Smooth muscle cell (in vitro differentiated cells): ENCODE data around the gene STAB2. TPM values are rescaled to one million over a fixed set of nuclear protein-coding genes. Genes with fewer than 3 reads are reported as not detected.

Experiments
- DNase-seq: peaks from one replicate; lab custom pipeline; 2025; ENCODE audit not compliant: unreplicated experiment; lab: John Stamatoyannopoulos, UW
- H2AFZ ChIP-seq: fragments of 200-600 bp; sonication (generic); 2 replicates; pipeline ENCODE4 v1.6.0; 2016; ENCODE audit warnings: antibody characterized with exemption, low read depth, mild to moderate bottlenecking
- H3F3A ChIP-seq: fragments of 200-600 bp; sonication (generic); 2 replicates; pipeline ENCODE4 v1.6.0; 2017; ENCODE audit warnings: antibody characterized with exemption, low read depth
- H3K27ac ChIP-seq: fragments of 200-600 bp; sonication (generic); 2 replicates; pipeline ENCODE4 v1.5.1; 2016; ENCODE audit warnings: low read depth, mild to moderate bottlenecking
- H3K27me3 ChIP-seq: fragments of 200-600 bp; sonication (generic); 2 replicates; pipeline ENCODE4 v1.6.1; 2016; ENCODE audit warnings: low read depth, mild to moderate bottlenecking
- H3K36me3 ChIP-seq: fragments of 200-600 bp; sonication (generic); 2 replicates; pipeline ENCODE4 v1.5.1; 2016; ENCODE audit warnings: low read depth
- H3K4me1 ChIP-seq: fragments of 200-600 bp; sonication (generic); 2 replicates; pipeline ENCODE4 v1.5.1; 2016; ENCODE audit warnings: low read depth
- H3K4me2 ChIP-seq: fragments of 200-600 bp; sonication (generic); 2 replicates; pipeline ENCODE4 v1.6.0; 2016; ENCODE audit warnings: mild to moderate bottlenecking
- H3K4me3 ChIP-seq: fragments of 200-600 bp; sonication (generic); 2 replicates; pipeline ENCODE4 v1.5.1; 2016; ENCODE audit warnings: mild to moderate bottlenecking
- H3K79me2 ChIP-seq: fragments of 200-600 bp; sonication (generic); 2 replicates; pipeline ENCODE4 v1.6.0; 2016; ENCODE audit warnings: low read depth, mild to moderate bottlenecking
- H3K9ac ChIP-seq: fragments of 200-600 bp; sonication (generic); 2 replicates; pipeline ENCODE4 v1.6.0; 2016; ENCODE audit warnings: low read depth
- H3K9me3 ChIP-seq: fragments of 200-600 bp; sonication (generic); replicated peaks from 2 replicates; pipeline ENCODE4 v1.5.1; 2016; ENCODE audit warnings: low read depth
- H4K20me1 ChIP-seq: fragments of 200-600 bp; sonication (generic); 2 replicates; pipeline ENCODE4 v1.6.0; 2016; ENCODE audit warnings: low read depth
- WGBS: methylation state at CpG from one replicate; pipeline ENCODE4 v1.1.7; 2016; ENCODE audit warnings: low lambda C conversion rate; 5-methylcytosine and 5-hydroxymethylcytosine counted together
- polyA plus RNA-seq: library from polyadenylated mRNA; unstranded; fragments of >200 nt; fragmentation: Nextera tagmentation; extraction: Ambion mirVana; gene quantifications from 2 replicates; pipeline ENCODE4 v1.2.1, GENCODE V29; 2016
- total RNA-seq: library from RNA; depleted of rRNA; stranded (reverse); fragments of >200 nt; gene quantifications from 2 replicates; pipeline ENCODE4 v1.2.3, GENCODE V29; 2014
- TF ChIP-seq, protein P1 (sequence below): fragments of 200-600 bp; sonication (generic); IDR thresholded peaks from 2 replicates; pipeline ENCODE4 v1.5.1; 2017; ENCODE audit warnings: borderline replicate concordance, mild to moderate bottlenecking, antibody characterized with exemption; ENCODE audit not compliant: insufficient read depth, poor library complexity, severe bottlenecking

Gene STAB2
- total and polyA plus RNA-seq, 2 experiments from 2014 or later, result not detected

DNA sequence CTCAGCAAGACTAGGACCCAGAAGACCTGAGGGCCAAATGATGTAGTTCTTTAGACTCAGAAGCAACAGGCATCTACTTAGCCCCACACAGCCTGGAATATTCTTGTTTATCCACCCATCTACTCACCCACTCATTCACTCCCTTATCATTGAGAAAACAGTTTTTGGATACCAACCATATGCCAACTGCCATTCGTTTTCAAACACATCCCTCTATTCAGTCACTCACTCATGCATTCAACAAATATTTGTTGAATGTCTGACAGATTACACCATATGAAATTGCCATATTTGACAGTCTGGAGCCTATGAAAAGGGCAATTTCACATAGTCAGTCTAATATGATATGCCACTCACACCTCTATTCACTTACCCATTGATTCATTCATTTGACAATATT lies 150.8 kb downstream of the STAB2 start:
- Histone ChIP-seq H3K27ac (no peak overlapping the region), H3F3A (no peaks in the 10 kb centered on the region), H3K36me3 (no peaks in the 10 kb centered on the region), H3K79me2 (no peaks in the 10 kb centered on the region), H4K20me1 (no peaks in the 10 kb centered on the region), H3K27me3 (peaks cover 39% of the 10 kb centered on the region), H3K4me2 (no peak overlapping the region), H3K4me1 (no peaks in the 10 kb centered on the region), H2AFZ (no peak overlapping the region), H3K9ac (no peak overlapping the region), H3K9me3 (no peaks in the 10 kb centered on the region), H3K4me3 (no peak overlapping the region)
- WGBS, result 78% methylated on average over 1 of the region's 1 CpG
- TF ChIP-seq, protein P1, sequence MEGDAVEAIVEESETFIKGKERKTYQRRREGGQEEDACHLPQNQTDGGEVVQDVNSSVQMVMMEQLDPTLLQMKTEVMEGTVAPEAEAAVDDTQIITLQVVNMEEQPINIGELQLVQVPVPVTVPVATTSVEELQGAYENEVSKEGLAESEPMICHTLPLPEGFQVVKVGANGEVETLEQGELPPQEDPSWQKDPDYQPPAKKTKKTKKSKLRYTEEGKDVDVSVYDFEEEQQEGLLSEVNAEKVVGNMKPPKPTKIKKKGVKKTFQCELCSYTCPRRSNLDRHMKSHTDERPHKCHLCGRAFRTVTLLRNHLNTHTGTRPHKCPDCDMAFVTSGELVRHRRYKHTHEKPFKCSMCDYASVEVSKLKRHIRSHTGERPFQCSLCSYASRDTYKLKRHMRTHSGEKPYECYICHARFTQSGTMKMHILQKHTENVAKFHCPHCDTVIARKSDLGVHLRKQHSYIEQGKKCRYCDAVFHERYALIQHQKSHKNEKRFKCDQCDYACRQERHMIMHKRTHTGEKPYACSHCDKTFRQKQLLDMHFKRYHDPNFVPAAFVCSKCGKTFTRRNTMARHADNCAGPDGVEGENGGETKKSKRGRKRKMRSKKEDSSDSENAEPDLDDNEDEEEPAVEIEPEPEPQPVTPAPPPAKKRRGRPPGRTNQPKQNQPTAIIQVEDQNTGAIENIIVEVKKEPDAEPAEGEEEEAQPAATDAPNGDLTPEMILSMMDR, result no peak
- DNase-seq, result no peak

- WGBS, result 90% methylated on average over 15 of the region's 15 CpGs
- H2AFZ ChIP-seq, result no peak overlapping the region
- no peaks in the 10 kb centered on the region for H4K20me1 ChIP-seq
- H3K36me3 ChIP-seq, result no peaks in the 10 kb centered on the region
- H3F3A ChIP-seq, result no peaks in the 10 kb centered on the region
- H3K4me3 ChIP-seq, result no peak overlapping the region
- no peak overlapping the region for H3K9ac ChIP-seq
- H3K4me1 ChIP-seq, result no peaks in the 10 kb centered on the region
- no peaks in the 10 kb centered on the region for H3K79me2 ChIP-seq
- H3K9me3 ChIP-seq, result no peaks in the 10 kb centered on the region
- no peak overlapping the region for H3K4me2 ChIP-seq
- H3K27me3 ChIP-seq, result peaks cover 6% of the 10 kb centered on the region
- TF ChIP-seq, protein P1, result no peak
- H3K27ac ChIP-seq, result no peak overlapping the region
- no peak for DNase-seq
Observed at GRCh38 chr12:103742349-103742932, 155.4 kb downstream of the STAB2 start.

DNA sequence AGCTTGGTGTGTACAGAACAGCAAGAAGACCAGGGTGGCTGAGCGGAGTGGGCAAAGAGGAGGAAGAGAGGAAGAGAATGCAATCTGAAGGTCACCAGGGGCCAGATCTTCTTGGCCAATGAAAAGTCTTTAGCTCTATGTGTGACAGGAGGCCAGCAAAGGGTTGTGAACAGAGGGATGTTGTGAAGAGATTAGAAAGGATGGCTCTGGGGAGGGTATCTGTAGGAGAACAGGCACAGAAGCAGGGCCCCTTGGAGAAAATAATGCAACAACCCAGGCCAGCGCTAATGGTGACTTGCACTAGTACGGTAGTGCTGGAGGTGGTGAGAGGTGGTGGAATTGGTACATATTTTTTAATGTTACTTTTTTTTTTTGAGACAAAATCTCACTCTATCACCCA lies 156.7 kb downstream of the STAB2 start:
- no peak overlapping the region for H2AFZ ChIP-seq
- no peak overlapping the region for H3K4me2 ChIP-seq
- no peaks in the 10 kb centered on the region for H3K4me1 ChIP-seq
- WGBS, result 96% methylated on average over 3 of the region's 3 CpGs
- no peak overlapping the region for H3K9ac ChIP-seq
- no peak overlapping the region for H3K27ac ChIP-seq
- H3K9me3 ChIP-seq, result no peaks in the 10 kb centered on the region
- no peak overlapping the region for H3K4me3 ChIP-seq
- peaks cover 6% of the 10 kb centered on the region for H3K27me3 ChIP-seq
- no peaks in the 10 kb centered on the region for H3K79me2 ChIP-seq
- TF ChIP-seq, protein P1, result no peak
- no peaks in the 10 kb centered on the region for H4K20me1 ChIP-seq
- no peaks in the 10 kb centered on the region for H3K36me3 ChIP-seq
- no peak for DNase-seq
- no peaks in the 10 kb centered on the region for H3F3A ChIP-seq

DNA sequence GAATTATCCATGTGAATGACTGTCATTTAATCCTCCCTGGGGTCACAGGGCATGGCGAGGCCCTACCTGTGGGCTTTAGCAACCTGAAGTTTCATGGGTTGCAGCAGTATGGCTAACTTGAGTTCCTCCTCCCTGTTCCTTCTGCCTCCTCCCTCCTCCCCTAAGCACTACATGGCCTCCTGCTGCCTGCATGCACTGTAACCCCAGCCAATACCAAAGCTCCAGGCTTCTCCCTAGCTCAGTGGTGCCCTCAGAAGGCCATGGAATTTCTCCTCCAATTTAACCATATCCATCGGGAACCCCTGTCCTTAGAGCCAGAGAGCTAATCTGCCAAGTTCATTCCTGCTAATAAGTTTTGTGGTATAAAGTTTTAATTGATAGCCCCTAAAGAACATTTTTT lies 158.9 kb downstream of the STAB2 start:
- WGBS, result 73% methylated on average over 2 of the region's 2 CpGs
- Histone ChIP-seq H3K27me3 (no peaks in the 10 kb centered on the region), H3K4me3 (no peak overlapping the region), H3K36me3 (no peaks in the 10 kb centered on the region), H3K27ac (no peak overlapping the region), H3K9me3 (no peaks in the 10 kb centered on the region), H3K4me1 (no peaks in the 10 kb centered on the region), H2AFZ (no peak overlapping the region), H3F3A (no peaks in the 10 kb centered on the region), H3K79me2 (no peaks in the 10 kb centered on the region), H4K20me1 (no peaks in the 10 kb centered on the region), H3K4me2 (no peak overlapping the region), H3K9ac (no peak overlapping the region)
- TF ChIP-seq, protein P1, result no peak
- DNase-seq, result no peak
